GM21447 (cell line): ENCODE data around the gene CAMTA1.

ENCODE experiments used
- ATAC-seq: cut with Tn5 transposase; IDR thresholded peaks from one replicate; pipeline ENCODE4 v1.9.1; 2021; ENCODE audit not compliant: unreplicated experiment

Gene CAMTA1

DNA sequence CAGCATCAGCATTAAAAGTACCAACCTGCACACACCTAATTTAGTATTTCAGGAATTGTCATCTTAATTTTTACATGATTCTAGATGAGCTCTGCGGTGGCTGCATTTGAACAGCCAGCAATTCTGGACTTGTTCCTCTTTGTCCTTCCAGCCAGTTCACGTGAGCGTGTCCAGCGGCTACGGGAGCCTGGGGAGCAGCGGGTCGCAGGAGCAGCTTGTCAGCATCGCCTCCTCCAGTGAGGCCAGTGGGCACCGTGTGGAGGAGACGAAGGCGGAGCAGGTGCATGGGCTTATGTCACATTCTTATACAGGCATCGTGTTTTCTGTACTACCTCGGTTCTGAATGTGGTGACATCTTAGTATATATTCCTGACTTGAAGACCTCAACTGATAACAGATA is 1024.5 kb downstream of the CAMTA1 start:
- ATAC-seq, result no peak

DNA sequence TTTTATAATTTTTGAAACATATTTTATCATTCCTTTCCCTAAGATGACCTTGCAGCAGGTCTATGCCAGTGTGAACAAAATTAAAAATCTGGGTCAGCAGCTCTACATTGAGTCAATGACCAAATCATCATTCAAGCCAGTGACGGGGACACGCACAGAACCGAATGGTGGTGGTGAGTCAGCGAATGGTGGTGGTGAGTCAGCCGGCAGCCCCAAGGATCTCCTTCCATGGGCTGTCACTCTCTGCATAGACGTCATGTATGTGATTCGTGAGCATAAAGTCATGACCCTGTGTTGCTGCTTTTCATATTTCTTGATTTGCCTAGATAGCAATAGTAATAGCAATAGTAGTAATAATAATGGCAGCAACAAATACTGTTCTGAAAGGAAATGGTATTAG is 1025.1 kb downstream of the CAMTA1 start:
- no peak for ATAC-seq

DNA sequence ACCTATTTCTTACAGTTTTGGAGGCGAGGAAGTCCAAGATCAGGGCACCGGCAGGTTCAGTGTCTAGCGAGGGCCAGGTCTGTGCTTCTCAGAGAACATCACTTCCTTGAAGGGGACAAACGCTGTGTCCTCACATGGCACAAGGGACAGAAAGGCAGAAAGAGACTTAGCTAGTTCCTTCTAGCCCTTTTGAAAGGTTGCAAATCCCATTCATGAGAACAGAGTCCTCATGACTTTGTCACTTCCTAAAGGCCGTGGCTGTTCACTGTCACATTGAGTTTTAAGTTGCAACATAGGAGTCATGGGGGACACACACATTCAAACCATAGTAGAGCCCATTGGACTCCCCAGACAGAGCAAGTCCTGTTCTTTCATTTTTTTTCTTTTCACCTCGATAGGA is 1026.2 kb downstream of the CAMTA1 start:
- ATAC-seq, result no peak

DNA sequence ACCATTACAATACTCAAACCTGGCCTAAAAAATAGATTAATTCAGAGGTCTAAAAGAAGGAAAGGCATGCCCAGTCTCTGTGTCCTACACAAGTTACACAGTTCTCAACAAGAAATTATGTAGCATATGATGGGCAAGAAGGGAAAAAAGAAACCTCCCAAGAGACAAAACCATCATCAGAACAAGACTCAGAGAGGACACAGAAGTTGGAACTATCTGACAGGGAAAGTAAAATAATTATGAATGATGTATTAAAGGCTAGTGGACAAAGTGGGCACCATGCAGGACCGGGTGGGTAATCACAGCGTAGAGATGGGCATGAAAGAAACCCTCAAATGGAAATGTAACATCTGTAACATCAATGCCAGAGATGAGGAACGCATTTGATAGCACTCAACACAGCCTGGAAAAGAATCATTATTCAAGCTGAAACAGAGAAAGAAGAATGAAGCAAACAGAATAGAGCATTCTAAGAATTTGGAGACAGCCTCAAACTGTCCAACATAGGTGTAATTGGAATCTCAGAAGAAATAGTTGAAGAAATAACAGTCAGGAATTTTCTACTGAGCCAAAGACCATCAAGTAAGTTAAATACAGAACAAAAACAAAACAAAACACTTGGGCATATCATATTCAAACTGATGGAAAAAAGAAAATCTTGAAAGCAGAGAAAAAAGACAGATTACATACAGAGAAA is 1028.6 kb downstream of the CAMTA1 start:
- ATAC-seq, result no peak
